ENCODE results near the gene NUDT14.

NUDT14 gene

GRCh38 chr14:105135700-105136395 lies 45.3 kb downstream of the NUDT14 start:
- no peak for DNase-seq (ENCODE audit: low read depth in 2 of 2)

DNA sequence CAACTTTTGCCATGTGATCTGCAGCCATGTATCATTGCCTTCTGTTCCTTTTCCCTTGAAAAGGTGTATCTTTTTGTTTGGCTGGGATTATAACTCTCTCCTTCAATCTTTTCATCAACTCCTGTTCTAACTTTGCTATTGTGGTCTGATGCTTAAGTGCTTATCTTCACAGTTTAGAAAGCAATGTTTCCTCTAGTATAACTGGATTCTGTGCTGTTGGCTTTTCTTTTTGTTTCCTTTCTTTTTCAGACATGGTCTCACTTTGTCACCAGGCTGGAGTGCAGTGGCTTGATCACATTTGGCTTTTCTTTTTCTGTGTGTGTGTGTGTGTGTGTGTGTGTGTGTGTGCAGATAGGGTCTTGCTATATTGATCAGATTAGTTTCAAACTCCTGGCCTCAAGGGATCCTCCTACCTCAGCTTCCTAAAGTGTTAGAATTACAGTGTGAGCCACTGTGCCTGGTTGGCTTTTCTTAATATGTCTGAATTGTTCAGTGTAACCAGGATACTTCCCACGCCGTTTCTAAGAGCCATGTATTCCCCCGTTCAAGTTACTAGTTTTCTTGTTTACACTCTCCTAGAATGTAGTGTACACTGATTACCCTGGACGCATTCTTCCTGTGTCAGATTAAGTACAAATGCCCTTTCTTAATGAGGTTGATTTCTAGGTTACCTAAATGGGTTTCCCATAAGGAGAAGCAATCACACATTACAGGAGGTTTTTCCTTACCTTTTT lies 48.0 kb downstream of the NUDT14 start:
- no peak for DNase-seq (ENCODE audit: low read depth in 2 of 2)

DNA sequence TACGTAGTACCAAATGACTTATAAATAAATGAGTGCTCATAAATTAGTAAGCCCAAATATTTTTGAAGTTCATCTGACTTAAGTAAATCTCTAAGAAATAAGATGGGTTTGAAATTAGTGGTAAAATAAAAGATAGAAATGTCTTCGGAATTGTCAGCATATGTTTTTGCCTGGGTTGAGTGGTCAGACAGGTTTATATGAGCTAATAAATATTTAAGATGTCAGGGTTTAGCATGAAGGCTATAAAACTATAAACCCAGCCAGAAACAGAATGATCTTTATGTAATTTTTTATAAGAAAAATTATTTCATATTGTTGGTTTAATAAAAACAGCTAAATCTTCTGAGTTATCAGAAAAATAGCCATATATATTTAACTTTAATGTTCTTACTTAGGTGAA lies 49.9 kb downstream of the NUDT14 start:
- DNase-seq (ENCODE audit: low read depth in 2 of 2) = no peak

GRCh38 chr14:105128059-105128458 lies 53.1 kb downstream of the NUDT14 start:
- no peak for DNase-seq (ENCODE audit: low read depth in 2 of 2)

DNA sequence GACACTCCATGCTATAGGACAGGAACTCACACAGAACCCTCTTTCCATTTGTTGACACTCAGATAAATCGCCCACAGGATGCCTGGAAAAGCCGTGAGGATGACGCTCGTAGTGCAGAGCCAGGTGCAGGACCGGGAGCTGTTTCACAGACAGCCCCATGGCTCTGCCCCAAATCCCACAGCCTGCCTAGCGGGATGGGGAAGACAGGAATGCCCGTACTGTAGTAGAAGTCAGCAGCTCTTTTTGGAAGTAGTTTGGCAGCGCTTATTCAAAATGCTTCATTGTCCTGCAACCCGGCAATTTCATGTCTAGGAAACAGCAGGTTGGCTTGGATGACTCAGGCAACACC lies 54.2 kb downstream of the NUDT14 start:
- no peak for DNase-seq (ENCODE audit: low read depth in 2 of 2)

- no peak for DNase-seq (ENCODE audit: low read depth in 2 of 2)
These were observed 54.8 kb downstream of the NUDT14 start for GRCh38 chr14:105126126-105126980.

GRCh38 chr14:105124823-105125222 lies 56.3 kb downstream of the NUDT14 start:
- DNase-seq (ENCODE audit: low read depth in 2 of 2) = no peak

DNA sequence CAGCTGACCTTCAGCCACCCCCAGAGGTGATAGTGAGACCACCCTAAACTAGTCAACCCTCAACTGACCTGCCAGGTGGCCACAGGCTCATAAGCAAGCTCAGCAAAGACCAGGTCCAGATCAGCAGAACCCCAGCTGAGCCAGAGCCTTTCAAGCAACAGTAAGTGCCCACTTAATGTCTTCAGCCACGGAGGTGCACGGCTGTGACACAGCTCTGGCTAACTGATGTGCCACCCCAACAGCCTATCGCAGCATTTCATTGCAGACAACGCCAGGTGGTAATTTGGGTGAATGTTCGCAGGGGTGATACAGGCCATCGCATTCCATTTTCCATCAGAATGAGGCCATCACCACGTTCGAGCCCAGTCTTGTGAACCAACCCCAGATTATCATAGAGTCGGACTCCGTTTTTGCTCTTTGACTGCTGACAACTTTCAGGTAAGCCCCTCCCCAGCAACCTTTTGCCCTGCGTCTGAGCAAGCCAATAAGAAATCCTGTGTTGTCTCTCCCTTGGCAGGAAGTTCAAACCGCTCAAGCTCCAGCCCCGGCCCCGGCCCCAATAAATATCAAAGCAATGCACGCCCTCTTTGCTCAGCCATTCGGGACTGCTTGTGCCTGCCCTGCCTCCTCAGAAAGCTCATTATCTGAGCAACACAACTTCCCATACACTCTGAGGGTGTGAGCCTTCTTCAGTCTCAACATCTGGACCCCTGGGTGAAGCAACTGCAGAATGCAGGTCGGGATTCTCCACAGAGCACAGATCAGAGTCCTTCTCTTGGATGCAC lies 56.9 kb downstream of the NUDT14 start:
- no peak for DNase-seq (ENCODE audit: low read depth in 2 of 2)

- no peak for DNase-seq (ENCODE audit: low read depth in 2 of 2)
These were observed 57.9 kb downstream of the NUDT14 start for GRCh38 chr14:105123064-105123665.
